Measurements from ENCODE around the gene BCAS4.

Gene BCAS4

DNA sequence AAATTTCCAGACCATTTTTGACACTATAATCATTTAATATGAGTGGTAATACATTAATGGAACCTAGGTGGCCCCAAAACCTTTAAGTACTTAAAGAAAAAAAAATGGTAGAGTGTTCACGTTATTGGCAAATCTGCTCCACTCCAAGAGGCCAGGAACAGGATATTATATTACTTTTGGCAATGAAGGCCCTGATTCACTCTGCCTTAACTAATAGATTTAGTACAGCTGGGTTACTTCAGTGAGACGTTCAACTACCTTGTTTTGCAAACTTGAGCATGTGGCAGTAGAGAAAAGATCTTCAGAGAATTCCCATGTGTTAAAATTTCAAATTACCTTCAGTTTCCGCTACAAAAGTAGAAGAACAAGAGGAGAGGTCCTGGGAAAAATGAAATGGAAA, 123.5 kb downstream of the BCAS4 start:
- no peak for TF ChIP-seq ZNF274 (IDR thresholded peaks at IDR 0.05; ENCODE audit: low read depth, low read length)
- H3K4me3 ChIP-seq (ENCODE audit: low read length): no peak overlapping the region

DNA sequence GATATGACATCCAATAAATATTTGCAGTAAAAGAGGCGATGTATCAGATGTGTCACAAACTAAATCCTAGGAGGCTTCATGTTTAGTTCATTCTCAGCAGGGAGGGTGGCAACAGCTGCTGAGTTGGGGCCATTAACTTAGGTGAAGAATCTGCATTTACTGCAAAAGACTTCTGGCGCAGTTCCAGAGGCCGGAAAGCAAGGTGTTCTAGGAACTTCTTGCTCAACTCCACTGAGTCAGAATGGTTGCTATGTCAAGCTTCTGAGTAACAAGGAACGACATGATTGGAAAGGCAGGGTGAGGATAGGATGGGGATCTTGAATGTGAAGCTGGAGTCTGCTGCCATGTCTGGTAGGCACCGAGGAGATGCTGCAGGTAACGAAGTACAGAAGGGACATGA, 124.7 kb downstream of the BCAS4 start:
- TF ChIP-seq ZNF274 (IDR thresholded peaks at IDR 0.05; ENCODE audit: low read depth, low read length): no peak
- H3K4me3 ChIP-seq (ENCODE audit: low read length): no peak overlapping the region

DNA sequence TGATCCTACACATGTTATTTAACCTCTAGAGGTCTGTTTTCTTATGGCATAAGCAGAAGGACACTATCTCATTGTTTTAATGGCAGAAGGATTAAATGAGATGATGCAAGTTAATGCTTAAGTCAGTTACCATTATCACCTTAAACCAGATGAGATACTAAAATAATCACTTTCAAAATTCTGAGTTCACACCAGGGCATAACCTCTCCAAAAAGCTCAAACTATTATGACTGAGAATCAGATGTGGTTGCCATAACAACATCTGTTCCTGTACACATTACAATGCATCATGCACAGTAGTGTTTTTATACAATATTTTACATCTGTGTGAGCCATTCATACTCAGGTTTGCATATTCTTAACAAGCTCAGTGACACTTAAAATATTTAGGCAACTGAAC, 126.1 kb downstream of the BCAS4 start:
- TF ChIP-seq ZNF274 (IDR thresholded peaks at IDR 0.05; ENCODE audit: low read depth, low read length): no peak
- no peak overlapping the region for H3K4me3 ChIP-seq (ENCODE audit: low read length)

DNA sequence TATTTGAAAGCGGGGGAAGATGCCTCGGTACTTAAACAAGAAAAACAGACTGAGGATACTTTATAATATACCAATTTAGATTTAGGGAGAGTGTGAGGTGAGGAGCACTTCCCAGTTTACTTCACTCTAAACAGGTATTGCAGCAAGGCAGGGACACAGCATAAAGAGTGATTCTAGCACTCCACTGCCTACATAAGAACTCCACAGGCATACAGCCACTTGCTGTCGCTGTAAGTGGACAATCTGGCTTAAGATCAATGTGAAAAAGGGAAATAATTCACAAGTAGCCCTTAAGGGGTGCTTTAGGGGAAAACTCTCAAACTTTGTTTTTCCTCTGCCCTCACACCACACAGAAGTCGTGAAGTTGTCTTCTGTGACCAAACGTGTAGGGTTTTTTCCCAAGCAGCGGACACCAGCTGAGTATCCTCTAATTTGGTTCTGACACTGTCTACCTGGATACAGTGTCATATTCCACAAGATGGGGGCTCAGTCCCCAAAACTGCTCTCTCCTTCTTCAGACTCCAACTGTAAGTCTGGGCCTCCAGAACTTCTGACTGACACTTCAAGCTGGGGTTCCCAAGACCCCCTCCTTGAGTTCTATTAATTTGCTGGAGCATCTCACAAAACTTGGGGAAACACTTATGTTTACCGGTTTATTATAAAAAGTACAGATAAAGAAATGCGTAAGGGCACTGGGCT, 127.1 kb downstream of the BCAS4 start:
- no peak overlapping the region for H3K4me3 ChIP-seq (ENCODE audit: low read length)
- no peak for TF ChIP-seq ZNF274 (IDR thresholded peaks at IDR 0.05; ENCODE audit: low read depth, low read length)

DNA sequence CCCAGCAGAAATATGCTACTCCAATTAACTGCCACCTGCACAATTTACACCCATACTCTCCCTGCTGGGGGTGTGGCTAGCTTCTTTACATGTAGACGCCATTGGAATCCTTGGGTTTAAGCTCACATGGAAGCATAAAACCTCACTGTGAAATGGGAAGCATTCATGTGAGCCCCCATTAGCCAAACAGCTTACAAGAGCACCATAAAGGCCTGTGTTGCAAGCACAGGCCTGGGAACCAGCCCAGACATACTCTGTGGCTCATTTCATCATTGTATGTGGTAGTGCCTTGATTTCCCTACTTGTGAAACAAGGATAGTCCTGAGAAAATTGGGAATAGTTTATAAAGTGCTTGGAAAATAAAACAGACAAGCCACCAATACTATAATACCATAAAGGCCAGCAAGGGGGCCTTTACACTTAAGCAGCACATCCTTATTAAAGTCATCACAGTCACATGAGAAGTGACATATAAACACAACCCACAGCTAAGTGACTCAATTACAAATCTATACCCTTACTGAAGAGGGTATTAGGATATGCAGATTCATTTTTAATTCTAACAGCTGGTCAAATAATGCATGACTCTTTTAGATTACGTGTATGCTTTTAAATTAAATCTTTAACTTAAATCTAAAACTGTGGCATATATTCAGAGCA, 129.5 kb downstream of the BCAS4 start:
- H3K4me3 ChIP-seq (ENCODE audit: low read length): no peak overlapping the region
- no peak for TF ChIP-seq ZNF274 (IDR thresholded peaks at IDR 0.05; ENCODE audit: low read depth, low read length)

DNA sequence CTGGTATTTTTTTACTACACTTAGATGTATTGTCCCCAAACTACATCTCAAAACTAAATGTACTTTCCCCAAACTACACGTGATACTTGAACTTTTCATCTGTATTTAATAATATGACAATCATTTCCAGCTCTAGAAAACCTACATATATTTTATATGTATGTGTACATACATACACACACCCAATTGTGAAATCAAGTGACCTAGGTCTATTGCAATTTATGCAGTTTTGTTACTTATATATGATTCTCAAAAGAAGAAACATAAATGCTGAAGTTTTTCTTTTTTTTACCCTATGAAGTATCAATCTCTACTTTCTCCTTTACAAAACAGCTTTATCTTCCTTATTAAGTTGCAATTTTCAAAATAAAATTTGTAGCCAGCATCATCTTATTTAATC, 131.7 kb downstream of the BCAS4 start:
- no peak overlapping the region; the same call in 1 of the 2 replicates for H3K4me3 ChIP-seq (ENCODE audit: low read length)
- TF ChIP-seq ZNF274 (IDR thresholded peaks at IDR 0.05; ENCODE audit: low read depth, low read length): no peak
